BLaER1 treated with 17β-estradiol and CSF1 and Interleukin-3, amounts not matched to agents 10 nM and 100 nM (cell line): Measurements from ENCODE around the gene PTPN5.

ENCODE experiments used
- H3K27ac ChIP-seq, 11 experiments: shearing (Covaris generic); formaldehyde crosslinking; 2 replicates each; pipeline ENCODE4 v1.8.1; 2022
- H3K27me3 ChIP-seq, 11 experiments: shearing (Covaris generic); formaldehyde crosslinking; 2 replicates each; pipeline ENCODE4 v1.8.1; 2022
- H3K36me3 ChIP-seq, 11 experiments: shearing (Covaris generic); formaldehyde crosslinking; 2 replicates each; pipeline ENCODE4 v1.8.1; 2022
- H3K4me1 ChIP-seq, 10 experiments: shearing (Covaris generic); formaldehyde crosslinking; 2 replicates each; pipeline ENCODE4 v1.8.1; 2022
- H3K4me2 ChIP-seq, 11 experiments: shearing (Covaris generic); formaldehyde crosslinking; 2 replicates each; pipeline ENCODE4 v1.8.1; 2022
- H3K4me3 ChIP-seq, 10 experiments: shearing (Covaris generic); formaldehyde crosslinking; 2 replicates each; pipeline ENCODE4 v1.8.1; 2022
- H3K9ac ChIP-seq, 11 experiments: shearing (Covaris generic); formaldehyde crosslinking; 2 replicates each; pipeline ENCODE4 v1.8.1; 2022
- H3K9me3 ChIP-seq, 11 experiments: shearing (Covaris generic); formaldehyde crosslinking; replicated peaks in 1 of 11; 2 replicates each; pipeline ENCODE4 v1.8.1; 2022
- H4K20me1 ChIP-seq, 11 experiments: shearing (Covaris generic); formaldehyde crosslinking; 2 replicates each; pipeline ENCODE4 v1.8.1; 2022
- Cebpa-rat ChIP-seq, 11 experiments: shearing (Covaris generic); IDR thresholded peaks; 2 replicates each; pipeline ENCODE4 v1.8.1; 2022

Gene PTPN5

GRCh38 chr11:18776324-18776723, 15.3 kb downstream of the PTPN5 start:
- Histone ChIP-seq H3K4me1 (peaks cover 0 to 7% (median 0%) of the 10 kb centered on the region in 10 experiments; a peak in 2 of 20 replicates), H3K4me2 (no peak overlapping the region), H3K9ac (no peak overlapping the region), H4K20me1 (peaks cover 0 to 5% (median 0%) of the 10 kb centered on the region in 11 experiments; a peak in 1 of 22 replicates), H3K9me3 (no peaks in the 10 kb centered on the region), H3K27me3 (no peaks in the 10 kb centered on the region), H3K36me3 (no peaks in the 10 kb centered on the region), H3K27ac (no peak overlapping the region), H3K4me3 (no peak overlapping the region)
- TF ChIP-seq Cebpa-rat (IDR thresholded peaks at IDR 0.05) = no peak

- no peak overlapping the region for H3K4me2 ChIP-seq
- TF ChIP-seq Cebpa-rat (IDR thresholded peaks at IDR 0.05) = no peak
Measured at GRCh38 chr11:18775492-18776292, 15.9 kb downstream of the PTPN5 start.

GRCh38 chr11:18774801-18775200, 16.8 kb downstream of the PTPN5 start:
- no peaks in the 10 kb centered on the region for H3K9me3 ChIP-seq
- TF ChIP-seq Cebpa-rat (IDR thresholded peaks at IDR 0.05) = no peak
- no peak overlapping the region for H3K4me3 ChIP-seq
- peaks cover 0 to 8% (median 2%) of the 10 kb centered on the region in 10 experiments; a peak in 6 of 20 replicates for H3K4me1 ChIP-seq
- H3K27ac ChIP-seq = no peak overlapping the region
- no peak overlapping the region for H3K9ac ChIP-seq
- no peaks in the 10 kb centered on the region for H3K36me3 ChIP-seq
- peaks cover 0 to 5% (median 0%) of the 10 kb centered on the region in 11 experiments; a peak in 1 of 22 replicates for H4K20me1 ChIP-seq
- H3K27me3 ChIP-seq = no peaks in the 10 kb centered on the region
- H3K4me2 ChIP-seq = no peak overlapping the region

More at GRCh38 chr11:18775492-18776292, 15.9 kb downstream of the PTPN5 start:
- H3K4me3 ChIP-seq = no peak overlapping the region
- H3K4me1 ChIP-seq = peaks cover 0 to 7% (median 0%) of the 10 kb centered on the region in 10 experiments; a peak in 2 of 20 replicates
- H3K9ac ChIP-seq = no peak overlapping the region
- no peak overlapping the region for H3K27ac ChIP-seq
- no peaks in the 10 kb centered on the region for H3K9me3 ChIP-seq
- no peaks in the 10 kb centered on the region for H3K36me3 ChIP-seq
- H4K20me1 ChIP-seq = peaks cover 0 to 5% (median 0%) of the 10 kb centered on the region in 11 experiments; a peak in 1 of 22 replicates
- no peaks in the 10 kb centered on the region for H3K27me3 ChIP-seq

GRCh38 chr11:18773681-18774080, 17.9 kb downstream of the PTPN5 start:
- no peaks in the 10 kb centered on the region for H3K27me3 ChIP-seq
- peaks cover 0 to 5% (median 0%) of the 10 kb centered on the region in 11 experiments; a peak in 1 of 22 replicates for H4K20me1 ChIP-seq
- no peak overlapping the region for H3K9ac ChIP-seq
- no peak for TF ChIP-seq Cebpa-rat (IDR thresholded peaks at IDR 0.05)
- H3K36me3 ChIP-seq = no peaks in the 10 kb centered on the region
- H3K9me3 ChIP-seq = no peaks in the 10 kb centered on the region
- H3K4me2 ChIP-seq = no peak overlapping the region
- H3K4me1 ChIP-seq = peaks cover 0 to 13% (median 10%) of the 10 kb centered on the region in 10 experiments; a peak in 12 of 20 replicates
- no peak overlapping the region for H3K27ac ChIP-seq
- H3K4me3 ChIP-seq = no peak overlapping the region

- Histone ChIP-seq H3K36me3 (no peaks in the 10 kb centered on the region), H3K4me1 (peaks cover 0 to 19% (median 11%) of the 10 kb centered on the region in 10 experiments; a peak in 12 of 20 replicates), H3K9me3 (no peaks in the 10 kb centered on the region), H3K4me3 (no peak overlapping the region), H3K9ac (no peak overlapping the region), H3K4me2 (no peak overlapping the region), H4K20me1 (peaks cover 0 to 5% (median 0%) of the 10 kb centered on the region in 11 experiments; a peak in 1 of 22 replicates), H3K27ac (no peak overlapping the region), H3K27me3 (no peaks in the 10 kb centered on the region)
- TF ChIP-seq Cebpa-rat (IDR thresholded peaks at IDR 0.05) = no peak
Measured at GRCh38 chr11:18773104-18773503, 18.5 kb downstream of the PTPN5 start.

GRCh38 chr11:18772211-18772610, 19.4 kb downstream of the PTPN5 start:
- Histone ChIP-seq H3K27me3 (no peaks in the 10 kb centered on the region), H3K9ac (no peak overlapping the region), H3K36me3 (no peaks in the 10 kb centered on the region), H3K4me1 (peaks cover 0 to 24% (median 8%) of the 10 kb centered on the region in 10 experiments; a peak in 10 of 20 replicates), H3K27ac (no peak overlapping the region), H3K4me2 (no peak overlapping the region), H3K9me3 (no peaks in the 10 kb centered on the region), H3K4me3 (no peak overlapping the region), H4K20me1 (peaks cover 0 to 5% (median 0%) of the 10 kb centered on the region in 11 experiments; a peak in 1 of 22 replicates)
- TF ChIP-seq Cebpa-rat (IDR thresholded peaks at IDR 0.05) = no peak

- Histone ChIP-seq H3K4me2 (no peak overlapping the region), H3K27ac (no peak overlapping the region), H3K36me3 (no peaks in the 10 kb centered on the region), H3K4me1 (peaks cover 0 to 24% (median 8%) of the 10 kb centered on the region in 10 experiments; a peak in 10 of 20 replicates), H3K4me3 (no peak overlapping the region), H3K27me3 (no peaks in the 10 kb centered on the region), H3K9me3 (no peaks in the 10 kb centered on the region), H3K9ac (no peak overlapping the region), H4K20me1 (peaks cover 0 to 5% (median 0%) of the 10 kb centered on the region in 11 experiments; a peak in 1 of 22 replicates)
- no peak for TF ChIP-seq Cebpa-rat (IDR thresholded peaks at IDR 0.05)
Measured at GRCh38 chr11:18771266-18772035, 20.1 kb downstream of the PTPN5 start.

- no peak overlapping the region for H3K27ac ChIP-seq
Measured at GRCh38 chr11:18770479-18771125, 21.0 kb downstream of the PTPN5 start.

More at GRCh38 chr11:18770479-18771125, 21.0 kb downstream of the PTPN5 start:
- Histone ChIP-seq H3K4me3 (no peak overlapping the region), H3K36me3 (no peaks in the 10 kb centered on the region), H3K4me1 (peaks cover 0 to 24% (median 8%) of the 10 kb centered on the region in 10 experiments; a peak in 10 of 20 replicates), H3K9ac (no peak overlapping the region), H3K27me3 (no peaks in the 10 kb centered on the region), H4K20me1 (peaks cover 0 to 5% (median 0%) of the 10 kb centered on the region in 11 experiments; a peak in 1 of 22 replicates), H3K9me3 (no peaks in the 10 kb centered on the region), H3K4me2 (no peak overlapping the region)
- no peak for TF ChIP-seq Cebpa-rat (IDR thresholded peaks at IDR 0.05)
